Ovary (tissue), 9 donors: ENCODE measurements around the gene NPHP1. TPM values are rescaled to one million over a fixed set of nuclear protein-coding genes. Genes with fewer than 3 reads are reported as not detected.

Experiments
- DNase-seq, 5 donors: peaks; one replicate each; pipeline ENCODE4 v3.0.0-alpha.2; 2019 to 2020
- H3K27ac ChIP-seq, 2 donors: fragments of 200-600 bp; one replicate each; pipeline versions ENCODE4 v1.5.1 to v1.8.0; 2019 to 2022
- H3K27me3 ChIP-seq: fragments of 200-600 bp; one replicate; pipeline ENCODE4 v1.8.0; 2022
- H3K36me3 ChIP-seq: fragments of 200-600 bp; sonication (generic); one replicate; pipeline ENCODE4 v1.5.1; 2019
- H3K4me1 ChIP-seq: one replicate; pipeline ENCODE4 v1.8.1; 2013; ENCODE audit warnings: mild to moderate bottlenecking, moderate library complexity; ENCODE audit not compliant: insufficient read depth
- H3K4me3 ChIP-seq: fragments of 200-600 bp; sonication (generic); one replicate; pipeline ENCODE4 v1.5.1; 2017
- H3K9me3 ChIP-seq, 2 donors: fragments of 200-600 bp in 1 of 2; sonication (generic) in 1 of 2; one replicate each; pipeline versions ENCODE4 v1.5.1 to v1.8.1; 2013 to 2019; ENCODE audit warnings: mild to moderate bottlenecking in 1 of 2, moderate library complexity in 1 of 2
- EP300 ChIP-seq: sonication (generic); formaldehyde crosslinking; IDR thresholded peaks from one replicate; pipeline ENCODE4 v1.6.1; 2017; ENCODE audit warnings: antibody characterized with exemption
- POLR2A ChIP-seq: fragments of 450-650 bp; IDR thresholded peaks from one replicate; pipeline ENCODE4 v1.6.1; 2017; ENCODE audit warnings: antibody characterized with exemption, mild to moderate bottlenecking, moderate library complexity
- WGBS, 3 donors: extraction: QIAGEN DNeasy Blood & Tissue Kit in 1 of 3; methylation state at CpG; one replicate each; pipeline versions ENCODE4 v1.1.5 to v1.1.7; 2013 to 2017; 5-methylcytosine and 5-hydroxymethylcytosine counted together
- intact Hi-C, 4 donors: fragments of 100-400 bp; cut with DNase I; formaldehyde crosslinking; loops; one replicate each; pipeline versions ENCODE4 v1.11.0 to v1.15.1; 2022 to 2023
- polyA plus RNA-seq, 2 donors: library from polyadenylated mRNA; stranded (reverse); fragments of 200-250 nt in 1 of 2; fragments of 350-450 nt in 1 of 2; fragmentation: Illumina TruSeq in 1 of 2; extraction: RNeasy Lipid Tissue Mini Kit (QIAGEN cat#74804) in 1 of 2; gene quantifications; one replicate each; pipeline ENCODE4 v1.2.3, GENCODE V29; 2013 to 2014
- total RNA-seq, 7 donors: library from RNA; depleted of rRNA in 2 of 7; stranded (reverse); fragments of >200 nt in 2 of 7; fragmentation: NEBNext Ultra II Directional in 3 of 7; extraction: Animal tissue kit (Norgen Biotek cat#: 25700) in 3 of 7; gene quantifications; one replicate each; pipeline versions ENCODE4 v1.1.0 to v1.2.4, GENCODE V29; 2016 to 2023
- TF ChIP-seq, protein P1 (sequence below), 3 donors: fragments of 450-650 bp in 2 of 3; fragments of 200-600 bp in 1 of 3; IDR thresholded peaks; one replicate each; pipeline versions ENCODE4 v1.5.1 to v1.8.0; 2016 to 2022; ENCODE audit warnings: antibody characterized with exemption in 3 of 3, mild to moderate bottlenecking in 1 of 3
- donor health status: DM: no; HTN: no; CAD: no; lungs with moderate emphysema.
- donor health status: DM: no; HTN: no; CAD: no.
- donor health status: Bipolar disorder and iron deficiency.
- donor health status: DM: yes; HTN: yes; CAD: no.
- donor health status: DM: no; HTN: no; CAD: no.
- donor health status: DM: yes; HTN: yes; CAD: no.

Gene NPHP1
- total and polyA plus RNA-seq, 9 donors = 4.2 to 21.6 (median 6.1) TPM

GRCh38 chr2:110180036-110180435, 24.8 kb downstream of the NPHP1 start:
- TF ChIP-seq EP300 (no peak), POLR2A (no peak)
- TF ChIP-seq, protein P1, sequence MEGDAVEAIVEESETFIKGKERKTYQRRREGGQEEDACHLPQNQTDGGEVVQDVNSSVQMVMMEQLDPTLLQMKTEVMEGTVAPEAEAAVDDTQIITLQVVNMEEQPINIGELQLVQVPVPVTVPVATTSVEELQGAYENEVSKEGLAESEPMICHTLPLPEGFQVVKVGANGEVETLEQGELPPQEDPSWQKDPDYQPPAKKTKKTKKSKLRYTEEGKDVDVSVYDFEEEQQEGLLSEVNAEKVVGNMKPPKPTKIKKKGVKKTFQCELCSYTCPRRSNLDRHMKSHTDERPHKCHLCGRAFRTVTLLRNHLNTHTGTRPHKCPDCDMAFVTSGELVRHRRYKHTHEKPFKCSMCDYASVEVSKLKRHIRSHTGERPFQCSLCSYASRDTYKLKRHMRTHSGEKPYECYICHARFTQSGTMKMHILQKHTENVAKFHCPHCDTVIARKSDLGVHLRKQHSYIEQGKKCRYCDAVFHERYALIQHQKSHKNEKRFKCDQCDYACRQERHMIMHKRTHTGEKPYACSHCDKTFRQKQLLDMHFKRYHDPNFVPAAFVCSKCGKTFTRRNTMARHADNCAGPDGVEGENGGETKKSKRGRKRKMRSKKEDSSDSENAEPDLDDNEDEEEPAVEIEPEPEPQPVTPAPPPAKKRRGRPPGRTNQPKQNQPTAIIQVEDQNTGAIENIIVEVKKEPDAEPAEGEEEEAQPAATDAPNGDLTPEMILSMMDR (IDR thresholded peaks at IDR 0.05) = no peak
- Histone ChIP-seq H3K9me3 (peaks cover 0 to 4% of the 10 kb centered on the region in 2 donors), H3K27ac (no peak overlapping the region), H3K27me3 (no peaks in the 10 kb centered on the region), H3K4me1 (no peaks in the 10 kb centered on the region), H3K36me3 (no peaks in the 10 kb centered on the region), H3K4me3 (no peak overlapping the region)
- intact Hi-C loops = no loop called here
- DNase-seq = no peak

- 86 to 94% (median 91%) methylated on average over 1 of the region's 1 CpG for WGBS, 3 donors
- no peak for DNase-seq
- TF ChIP-seq, protein P1 (IDR thresholded peaks at IDR 0.05) = no peak
- no peak for TF ChIP-seq POLR2A
- TF ChIP-seq EP300 = no peak
- Histone ChIP-seq H3K36me3 (no peaks in the 10 kb centered on the region), H3K4me1 (no peaks in the 10 kb centered on the region), H3K4me3 (no peak overlapping the region), H3K27me3 (no peaks in the 10 kb centered on the region), H3K9me3 (no peaks in the 10 kb centered on the region), H3K27ac (no peak overlapping the region)
- intact Hi-C loops = no loop called here
These were observed 31.3 kb downstream of the NPHP1 start for GRCh38 chr2:110173523-110173922.

- intact Hi-C loops = no loop called here
- TF ChIP-seq, protein P1 (IDR thresholded peaks at IDR 0.05) = no peak
- TF ChIP-seq POLR2A = no peak
- no peaks in the 10 kb centered on the region for H3K4me1 ChIP-seq
These were observed 32.3 kb downstream of the NPHP1 start for GRCh38 chr2:110172506-110172905.

DNA sequence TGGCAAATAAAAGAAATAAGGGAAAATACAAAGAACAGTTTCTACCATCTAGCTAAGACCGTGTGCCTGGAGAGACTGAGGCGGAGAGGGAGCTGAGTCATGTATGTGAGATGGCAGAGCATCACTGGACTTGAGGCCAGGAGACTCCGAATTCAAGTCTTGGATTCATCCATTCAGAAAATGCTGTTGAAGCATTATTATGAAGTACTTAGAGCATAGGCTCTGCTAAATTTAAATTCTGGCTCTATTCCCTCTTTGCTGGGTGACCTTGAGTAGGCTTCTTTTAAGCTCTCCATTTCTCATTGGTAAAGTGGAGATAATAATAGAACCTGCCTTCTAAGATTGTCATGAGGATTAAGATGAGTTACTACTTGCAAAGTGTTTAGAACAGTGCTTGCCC, 34.7 kb downstream of the NPHP1 start:
- Histone ChIP-seq H3K4me3 (no peak overlapping the region), H3K4me1 (no peaks in the 10 kb centered on the region), H3K9me3 (no peaks in the 10 kb centered on the region), H3K27me3 (no peaks in the 10 kb centered on the region), H3K36me3 (no peaks in the 10 kb centered on the region), H3K27ac (no peak overlapping the region)
- WGBS, 3 donors = 83 to 89% (median 85%) methylated on average over 3 of the region's 3 CpGs
- intact Hi-C loops = no loop called here
- TF ChIP-seq EP300 (no peak), POLR2A (no peak)
- TF ChIP-seq, protein P1 (IDR thresholded peaks at IDR 0.05) = no peak
- no peak for DNase-seq

More at GRCh38 chr2:110172506-110172905, 32.3 kb downstream of the NPHP1 start:
- 92 to 94% (median 92%) methylated on average over 6 of the region's 6 CpGs for WGBS, 3 donors
- Histone ChIP-seq H3K27me3 (no peaks in the 10 kb centered on the region), H3K9me3 (no peaks in the 10 kb centered on the region), H3K36me3 (no peaks in the 10 kb centered on the region), H3K4me3 (no peak overlapping the region), H3K27ac (no peak overlapping the region)
- DNase-seq = no peak
